ENCODE results near the gene CDO1.
A peak's percentile ranks its signal among the peaks of the same experiment; 100 is the strongest.

The CDO1 gene

GRCh38 chr5:115816226-115817081 is at the start of gene CDO1:
CDO1 (minus strand) TSS chr5:115816659; CDS start chr5:115816397, 262 bp downstream.
- DNase-seq, result no peak

- DNase-seq, result no peak
Measured at GRCh38 chr5:115859378-115859777, 42.9 kb upstream of the CDO1 start.

GRCh38 chr5:115858396-115858795 is 41.9 kb upstream of the CDO1 start:
- DNase-seq, result no peak

GRCh38 chr5:115857626-115858349 is 41.3 kb upstream of the CDO1 start:
- no peak for DNase-seq

GRCh38 chr5:115857057-115857479 is 40.6 kb upstream of the CDO1 start:
- DNase-seq, result no peak

GRCh38 chr5:115855959-115856358 is 39.5 kb upstream of the CDO1 start:
- no peak for DNase-seq

GRCh38 chr5:115854139-115854538 is 37.7 kb upstream of the CDO1 start:
- DNase-seq, result no peak

GRCh38 chr5:115850744-115851416 is 34.4 kb upstream of the CDO1 start:
- DNase-seq, result no peak

GRCh38 chr5:115849258-115849798 is 32.9 kb upstream of the CDO1 start:
- DNase-seq, result no peak

- DNase-seq, result no peak
Measured at GRCh38 chr5:115847290-115847689, 30.8 kb upstream of the CDO1 start.

- DNase-seq, result no peak
Measured at GRCh38 chr5:115844321-115844817, 27.9 kb upstream of the CDO1 start.

- DNase-seq, result no peak
Measured at GRCh38 chr5:115843444-115844130, 27.1 kb upstream of the CDO1 start.

- peak; percentile 13 for DNase-seq
Measured at GRCh38 chr5:115842952-115843351, 26.5 kb upstream of the CDO1 start.

GRCh38 chr5:115842089-115842935 is 25.9 kb upstream of the CDO1 start:
- peak; percentile 52 for DNase-seq

- peak; percentile 87 for DNase-seq
Measured at GRCh38 chr5:115841382-115842088, 25.1 kb upstream of the CDO1 start, which contains the start of the genes AP3S1 and ATG12. AP3S1 (plus strand) TSS chr5:115841935; CDS start chr5:115842038, 103 bp downstream. ATG12 (minus strand) TSS chr5:115841565; CDS start chr5:115841552, 13 bp downstream.

GRCh38 chr5:115840873-115841272 is 24.4 kb upstream of the CDO1 start:
- no peak for DNase-seq

GRCh38 chr5:115838885-115839518 is 22.5 kb upstream of the CDO1 start:
- DNase-seq, result peak; percentile 45

- DNase-seq, result no peak
Measured at GRCh38 chr5:115835481-115835880, 19.0 kb upstream of the CDO1 start.

- peak; percentile 25 for DNase-seq
Measured at GRCh38 chr5:115831163-115831768, 14.8 kb upstream of the CDO1 start.

GRCh38 chr5:115829913-115830312 is 13.5 kb upstream of the CDO1 start:
- no peak for DNase-seq

Data from NCI-H748 treated with DMSO at 0.1 percent for 48 hours (cell line).